ENCODE data around the gene CD244.

The CD244 gene

GRCh38 chr1:160827418-160827817, 35.3 kb downstream of the CD244 start:
- no peaks in the 10 kb centered on the region for H3K27me3 Mint-ChIP-seq
- no peak overlapping the region for H3K4me3 Mint-ChIP-seq
- peaks cover 10% of the 10 kb centered on the region for H3K4me1 Mint-ChIP-seq (ENCODE audit: low read depth)
- H3K9me3 Mint-ChIP-seq, result no peaks in the 10 kb centered on the region
- intact Hi-C loops (cut with micrococcal nuclease), result no loop called here
- H3K27ac Mint-ChIP-seq, result no peak overlapping the region
- no peaks in the 10 kb centered on the region for H3K36me3 Mint-ChIP-seq (ENCODE audit: low read depth)

- intact Hi-C loops (cut with micrococcal nuclease), result no loop called here
- Mint-ChIP-seq H3K9me3 (no peaks in the 10 kb centered on the region), H3K27ac (no peak overlapping the region), H3K4me3 (no peak overlapping the region), H3K36me3 (ENCODE audit: low read depth) (no peaks in the 10 kb centered on the region), H3K27me3 (no peaks in the 10 kb centered on the region), H3K4me1 (ENCODE audit: low read depth) (peaks cover 10% of the 10 kb centered on the region)
Observed at GRCh38 chr1:160826546-160826945, 36.1 kb downstream of the CD244 start.

DNA sequence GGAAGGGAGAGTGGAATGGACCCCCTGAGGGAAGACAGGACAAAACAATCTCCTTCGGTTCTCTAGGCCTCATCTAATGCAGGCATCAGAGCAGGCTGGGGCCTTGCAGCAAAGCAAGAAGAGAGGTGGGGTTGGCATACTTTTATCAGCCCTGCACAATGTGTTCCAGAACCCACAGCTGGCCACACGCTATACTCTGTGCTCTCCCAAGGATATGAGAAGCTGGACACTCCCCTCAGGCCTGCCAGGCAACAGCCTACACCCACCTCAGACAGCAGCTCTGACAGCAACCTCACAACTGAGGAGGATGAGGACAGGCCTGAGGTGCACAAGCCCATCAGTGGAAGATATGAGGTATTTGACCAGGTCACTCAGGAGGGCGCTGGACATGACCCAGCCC, 39.4 kb downstream of the CD244 start:
- Mint-ChIP-seq H3K27me3 (peaks cover 4% of the 10 kb centered on the region), H3K36me3 (ENCODE audit: low read depth) (no peaks in the 10 kb centered on the region), H3K4me3 (no peak overlapping the region), H3K9me3 (no peaks in the 10 kb centered on the region), H3K27ac (no peak overlapping the region), H3K4me1 (ENCODE audit: low read depth) (peaks cover 10% of the 10 kb centered on the region)
- intact Hi-C loops (cut with micrococcal nuclease), result no loop called here

GRCh38 chr1:160821627-160822026, 41.1 kb downstream of the CD244 start:
- H3K27ac Mint-ChIP-seq, result no peak overlapping the region
- intact Hi-C loops (cut with micrococcal nuclease), result no loop called here
- H3K4me1 Mint-ChIP-seq (ENCODE audit: low read depth), result no peaks in the 10 kb centered on the region
- H3K27me3 Mint-ChIP-seq, result peaks cover 4% of the 10 kb centered on the region
- no peaks in the 10 kb centered on the region for H3K9me3 Mint-ChIP-seq
- H3K4me3 Mint-ChIP-seq, result no peak overlapping the region
- no peaks in the 10 kb centered on the region for H3K36me3 Mint-ChIP-seq (ENCODE audit: low read depth)

DNA sequence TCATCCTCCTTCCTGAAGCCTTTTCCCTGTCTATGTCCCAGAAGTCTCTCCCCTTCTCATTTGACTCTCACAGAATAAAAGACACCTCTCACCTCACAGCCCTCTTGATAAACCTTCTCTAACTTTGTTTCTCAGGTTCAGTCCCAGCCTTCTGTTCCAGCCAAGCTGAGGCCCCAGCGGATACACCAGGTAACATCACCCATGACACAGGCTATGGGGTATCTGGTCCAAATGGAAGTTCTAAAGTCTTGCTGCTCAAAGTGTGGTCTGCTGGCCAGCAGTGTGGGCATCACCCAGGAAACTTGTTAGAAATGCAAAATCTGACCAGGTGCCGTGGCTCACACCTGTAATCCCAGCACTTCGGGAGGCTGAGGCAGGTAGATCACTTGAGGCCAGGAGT, 43.5 kb downstream of the CD244 start:
- peaks cover 4% of the 10 kb centered on the region for H3K27me3 Mint-ChIP-seq
- no peaks in the 10 kb centered on the region for H3K4me1 Mint-ChIP-seq (ENCODE audit: low read depth)
- no peaks in the 10 kb centered on the region for H3K36me3 Mint-ChIP-seq (ENCODE audit: low read depth)
- H3K4me3 Mint-ChIP-seq, result no peak overlapping the region
- no peaks in the 10 kb centered on the region for H3K9me3 Mint-ChIP-seq
- intact Hi-C loops (cut with micrococcal nuclease), result no loop called here
- H3K27ac Mint-ChIP-seq, result no peak overlapping the region

- Mint-ChIP-seq H3K36me3 (ENCODE audit: low read depth) (no peaks in the 10 kb centered on the region), H3K4me1 (ENCODE audit: low read depth) (no peaks in the 10 kb centered on the region), H3K27me3 (peaks cover 4% of the 10 kb centered on the region), H3K27ac (no peak overlapping the region), H3K9me3 (no peaks in the 10 kb centered on the region), H3K4me3 (no peak overlapping the region)
- intact Hi-C loops (cut with micrococcal nuclease), result no loop called here
Observed at GRCh38 chr1:160818207-160818937, 44.3 kb downstream of the CD244 start.

GRCh38 chr1:160814856-160815255, 47.8 kb downstream of the CD244 start:
- H3K27ac Mint-ChIP-seq, result no peak overlapping the region
- H3K4me1 Mint-ChIP-seq (ENCODE audit: low read depth), result no peaks in the 10 kb centered on the region
- no peak overlapping the region for H3K4me3 Mint-ChIP-seq
- H3K36me3 Mint-ChIP-seq (ENCODE audit: low read depth), result no peaks in the 10 kb centered on the region
- H3K27me3 Mint-ChIP-seq, result peaks cover 5% of the 10 kb centered on the region
- no peaks in the 10 kb centered on the region for H3K9me3 Mint-ChIP-seq
- intact Hi-C loops (cut with micrococcal nuclease), result no loop called here

- Mint-ChIP-seq H3K4me1 (ENCODE audit: low read depth) (no peaks in the 10 kb centered on the region), H3K36me3 (ENCODE audit: low read depth) (no peaks in the 10 kb centered on the region), H3K27me3 (peaks cover 4% of the 10 kb centered on the region), H3K9me3 (no peaks in the 10 kb centered on the region), H3K4me3 (no peak overlapping the region), H3K27ac (no peak overlapping the region)
- intact Hi-C loops (cut with micrococcal nuclease), result no loop called here
Observed at GRCh38 chr1:160814316-160814715, 48.4 kb downstream of the CD244 start.

DNA sequence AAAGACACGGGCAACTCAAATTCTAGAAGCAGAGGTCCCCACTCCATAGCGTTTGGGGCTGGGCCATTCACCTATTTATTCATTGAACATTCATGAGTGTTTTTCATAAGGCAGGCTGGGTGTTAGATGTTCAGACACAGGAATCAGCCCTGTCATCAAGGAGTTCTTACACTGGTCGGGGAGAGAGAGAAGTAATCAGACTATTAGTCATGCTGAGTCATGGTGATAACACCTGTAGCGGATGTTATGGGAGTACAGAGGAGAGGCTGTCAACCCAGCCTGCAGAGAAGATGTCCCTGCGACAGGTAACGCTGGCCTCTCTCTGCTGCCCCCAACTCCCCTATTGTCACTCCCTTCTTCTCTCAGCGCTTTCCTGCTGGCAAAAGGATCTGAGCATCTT, 49.5 kb downstream of the CD244 start:
- intact Hi-C loops (cut with micrococcal nuclease), result no loop called here
- H3K27ac Mint-ChIP-seq, result no peak overlapping the region

DNA sequence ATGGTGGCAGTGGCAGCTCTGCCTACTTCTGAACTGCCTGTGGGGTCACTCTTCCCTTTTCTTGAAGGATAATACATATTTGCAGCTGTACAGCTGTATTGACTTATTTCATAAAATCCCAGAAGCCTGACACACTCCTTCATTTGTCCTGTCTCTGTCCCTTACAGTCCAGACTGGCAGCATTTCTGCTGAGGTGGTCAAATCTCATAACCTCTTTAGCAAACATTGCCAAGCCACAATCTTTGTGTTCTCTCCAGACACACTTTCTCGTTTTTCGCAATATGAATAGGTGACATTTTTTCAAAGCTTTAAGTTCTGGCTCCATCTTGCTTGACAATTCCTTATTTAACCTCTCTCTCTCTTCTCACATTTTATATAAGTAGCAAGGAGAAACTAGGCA, 51.5 kb downstream of the CD244 start:
- Mint-ChIP-seq H3K4me1 (ENCODE audit: low read depth) (no peaks in the 10 kb centered on the region), H3K4me3 (no peak overlapping the region), H3K9me3 (peaks cover 16% of the 10 kb centered on the region), H3K36me3 (ENCODE audit: low read depth) (peaks cover 7% of the 10 kb centered on the region), H3K27ac (no peak overlapping the region), H3K27me3 (peaks cover 2% of the 10 kb centered on the region)
- intact Hi-C loops (cut with micrococcal nuclease), result no loop called here

More for the DNA sequence above, 49.5 kb downstream of the CD244 start:
- Mint-ChIP-seq H3K4me1 (ENCODE audit: low read depth) (no peaks in the 10 kb centered on the region), H3K9me3 (no peaks in the 10 kb centered on the region), H3K36me3 (ENCODE audit: low read depth) (no peaks in the 10 kb centered on the region), H3K27me3 (peaks cover 2% of the 10 kb centered on the region), H3K4me3 (no peak overlapping the region)

DNA sequence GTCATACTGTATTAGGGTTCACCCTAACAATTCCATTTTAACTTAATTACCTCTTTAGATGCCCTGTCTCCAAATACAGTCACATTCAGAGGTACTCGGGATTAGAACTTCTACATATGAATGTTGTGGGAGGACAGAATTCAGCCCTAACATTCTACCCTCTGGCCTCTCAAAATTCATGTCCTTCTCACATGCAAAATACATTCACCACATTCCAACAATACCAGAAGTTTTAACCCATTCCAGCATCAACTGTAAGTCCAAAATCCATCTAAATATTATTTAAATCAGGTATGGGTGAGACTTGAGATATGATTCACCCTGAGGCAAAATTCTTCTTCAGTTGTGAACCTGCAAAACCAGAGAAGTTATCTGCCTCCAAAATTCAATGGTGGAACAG, 52.2 kb downstream of the CD244 start:
- intact Hi-C loops (cut with micrococcal nuclease), result no loop called here
- Mint-ChIP-seq H3K36me3 (ENCODE audit: low read depth) (peaks cover 7% of the 10 kb centered on the region), H3K9me3 (peaks cover 23% of the 10 kb centered on the region), H3K27ac (no peak overlapping the region), H3K27me3 (peaks cover 2% of the 10 kb centered on the region), H3K4me1 (ENCODE audit: low read depth) (no peaks in the 10 kb centered on the region), H3K4me3 (no peak overlapping the region)

- Mint-ChIP-seq H3K4me1 (ENCODE audit: low read depth) (no peaks in the 10 kb centered on the region), H3K9me3 (peaks cover 28% of the 10 kb centered on the region), H3K4me3 (no peak overlapping the region), H3K36me3 (ENCODE audit: low read depth) (peaks cover 7% of the 10 kb centered on the region), H3K27me3 (peaks cover 2% of the 10 kb centered on the region), H3K27ac (no peak overlapping the region)
- intact Hi-C loops (cut with micrococcal nuclease), result no loop called here
Observed at GRCh38 chr1:160808289-160808688, 54.4 kb downstream of the CD244 start.

DNA sequence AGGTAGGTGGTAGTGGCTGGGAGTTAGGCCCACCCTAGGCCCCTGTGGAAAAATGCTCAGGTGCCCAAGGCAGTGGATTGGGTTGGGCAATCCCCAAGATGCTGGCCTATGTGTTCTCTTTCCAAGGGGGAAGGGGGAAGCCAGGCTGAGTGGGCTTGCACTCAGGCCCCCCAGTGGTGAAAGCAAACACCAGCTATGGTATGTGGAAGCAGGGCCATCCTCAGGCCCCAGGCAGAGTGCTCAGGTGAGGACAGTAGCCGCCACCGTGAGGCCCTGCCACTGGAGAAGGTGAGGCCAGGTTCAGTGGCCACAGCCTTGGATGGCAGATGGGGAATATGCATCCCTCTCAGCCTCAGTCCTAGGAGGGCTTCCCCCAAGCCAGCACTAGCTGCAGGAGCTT, 54.9 kb downstream of the CD244 start:
- Mint-ChIP-seq H3K36me3 (ENCODE audit: low read depth) (peaks cover 7% of the 10 kb centered on the region), H3K27ac (no peak overlapping the region), H3K27me3 (no peaks in the 10 kb centered on the region), H3K9me3 (peaks cover 28% of the 10 kb centered on the region), H3K4me1 (ENCODE audit: low read depth) (no peaks in the 10 kb centered on the region), H3K4me3 (no peak overlapping the region)
- intact Hi-C loops (cut with micrococcal nuclease), result no loop called here

GRCh38 chr1:160807247-160807646, 55.4 kb downstream of the CD244 start:
- no peaks in the 10 kb centered on the region for H3K4me1 Mint-ChIP-seq (ENCODE audit: low read depth)
- H3K27me3 Mint-ChIP-seq, result no peaks in the 10 kb centered on the region
- intact Hi-C loops (cut with micrococcal nuclease), result no loop called here
- no peak overlapping the region for H3K4me3 Mint-ChIP-seq
- peaks cover 28% of the 10 kb centered on the region for H3K9me3 Mint-ChIP-seq
- no peak overlapping the region for H3K27ac Mint-ChIP-seq
- H3K36me3 Mint-ChIP-seq (ENCODE audit: low read depth), result peaks cover 7% of the 10 kb centered on the region

GRCh38 chr1:160806784-160807183, 55.9 kb downstream of the CD244 start:
- Mint-ChIP-seq H3K9me3 (peaks cover 28% of the 10 kb centered on the region), H3K4me3 (no peak overlapping the region), H3K36me3 (ENCODE audit: low read depth) (peaks cover 7% of the 10 kb centered on the region), H3K27me3 (no peaks in the 10 kb centered on the region), H3K4me1 (ENCODE audit: low read depth) (no peaks in the 10 kb centered on the region), H3K27ac (no peak overlapping the region)
- intact Hi-C loops (cut with micrococcal nuclease), result no loop called here
